ENCODE results near the gene P2RX1.

P2RX1 gene

DNA sequence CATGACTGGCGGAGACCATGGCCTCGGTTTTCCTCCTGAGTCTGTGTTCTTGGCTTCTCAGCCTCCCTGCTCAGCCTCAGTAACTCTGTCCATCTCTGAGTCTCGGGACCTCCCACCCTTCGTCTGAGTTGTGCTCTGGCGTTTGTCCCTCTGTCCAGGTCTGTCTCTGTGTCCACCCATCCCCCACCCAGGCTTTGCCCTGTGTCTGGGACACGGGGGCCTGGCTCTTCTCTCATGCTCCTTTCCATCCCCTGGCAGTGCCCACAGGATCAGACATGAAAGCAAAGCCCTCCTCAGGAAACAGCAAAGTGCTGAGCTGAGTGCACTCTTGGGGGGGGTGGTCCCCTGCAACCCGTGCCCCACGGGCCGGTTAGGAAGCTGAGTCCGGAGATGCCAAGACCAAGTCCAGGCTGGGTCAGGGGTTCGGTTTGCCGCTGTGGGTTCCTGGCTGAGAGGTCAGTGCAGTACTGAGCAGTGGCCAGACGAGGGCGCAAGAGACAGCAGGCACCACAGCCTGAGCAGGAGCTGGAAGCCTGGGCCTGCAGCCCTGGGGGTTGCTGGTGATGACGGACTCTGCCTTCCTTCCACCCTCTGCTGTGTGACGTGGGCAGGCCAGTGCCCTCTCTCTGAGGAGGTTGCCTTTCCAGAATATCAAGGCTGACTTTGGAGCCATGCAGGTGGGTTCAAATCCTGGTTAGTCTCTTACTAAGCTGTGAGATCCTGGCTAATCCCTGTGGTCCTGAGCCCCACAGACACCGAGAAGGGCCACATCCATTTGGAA, 2.5 kb downstream of the P2RX1 start:
- H3K4me3 ChIP-seq (ENCODE audit: low read depth, low read length) = no peak overlapping the region
- H3K4me1 ChIP-seq (ENCODE audit: control insufficient read depth, insufficient read depth, low read length) = no peaks in the 10 kb centered on the region
- no peak overlapping the region for H3K9ac ChIP-seq (ENCODE audit: low read depth, low read length)
- H3K27me3 ChIP-seq (ENCODE audit: control insufficient read depth, insufficient read depth, low read length) = no peaks in the 10 kb centered on the region
- no peaks in the 10 kb centered on the region for H3K9me3 ChIP-seq (ENCODE audit: control insufficient read depth, insufficient read depth, low read length)
- no peak overlapping the region for H3K27ac ChIP-seq (ENCODE audit: low read depth, low read length)
- H3K36me3 ChIP-seq (ENCODE audit: control insufficient read depth, insufficient read depth, low read length) = no peaks in the 10 kb centered on the region

DNA sequence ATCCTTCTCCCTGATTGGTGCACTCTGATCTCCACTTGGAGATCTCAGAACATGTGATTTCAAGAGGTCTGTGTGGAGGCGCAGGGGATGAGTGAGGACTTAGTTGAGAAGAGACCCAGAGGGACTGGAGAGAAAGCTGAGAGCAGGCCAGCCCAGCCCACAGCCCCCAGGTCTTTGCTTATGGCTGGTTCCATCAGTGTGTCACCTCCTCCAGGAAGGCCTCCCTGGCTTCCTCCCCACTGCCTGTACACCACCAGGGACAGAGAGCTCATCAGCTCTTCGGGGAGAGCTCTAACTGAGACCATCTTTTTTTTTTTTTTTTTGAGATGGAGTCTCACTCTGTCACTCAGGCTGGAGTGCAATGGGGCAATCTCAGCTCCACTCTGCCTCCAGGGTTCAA, 3.4 kb downstream of the P2RX1 start:
- Histone ChIP-seq H3K9me3 (ENCODE audit: control insufficient read depth, insufficient read depth, low read length) (no peaks in the 10 kb centered on the region), H3K36me3 (ENCODE audit: control insufficient read depth, insufficient read depth, low read length) (no peaks in the 10 kb centered on the region), H3K9ac (ENCODE audit: low read depth, low read length) (no peak overlapping the region), H3K27me3 (ENCODE audit: control insufficient read depth, insufficient read depth, low read length) (no peaks in the 10 kb centered on the region), H3K4me3 (ENCODE audit: low read depth, low read length) (no peak overlapping the region), H3K4me1 (ENCODE audit: control insufficient read depth, insufficient read depth, low read length) (no peaks in the 10 kb centered on the region), H3K27ac (ENCODE audit: low read depth, low read length) (no peak overlapping the region)

DNA sequence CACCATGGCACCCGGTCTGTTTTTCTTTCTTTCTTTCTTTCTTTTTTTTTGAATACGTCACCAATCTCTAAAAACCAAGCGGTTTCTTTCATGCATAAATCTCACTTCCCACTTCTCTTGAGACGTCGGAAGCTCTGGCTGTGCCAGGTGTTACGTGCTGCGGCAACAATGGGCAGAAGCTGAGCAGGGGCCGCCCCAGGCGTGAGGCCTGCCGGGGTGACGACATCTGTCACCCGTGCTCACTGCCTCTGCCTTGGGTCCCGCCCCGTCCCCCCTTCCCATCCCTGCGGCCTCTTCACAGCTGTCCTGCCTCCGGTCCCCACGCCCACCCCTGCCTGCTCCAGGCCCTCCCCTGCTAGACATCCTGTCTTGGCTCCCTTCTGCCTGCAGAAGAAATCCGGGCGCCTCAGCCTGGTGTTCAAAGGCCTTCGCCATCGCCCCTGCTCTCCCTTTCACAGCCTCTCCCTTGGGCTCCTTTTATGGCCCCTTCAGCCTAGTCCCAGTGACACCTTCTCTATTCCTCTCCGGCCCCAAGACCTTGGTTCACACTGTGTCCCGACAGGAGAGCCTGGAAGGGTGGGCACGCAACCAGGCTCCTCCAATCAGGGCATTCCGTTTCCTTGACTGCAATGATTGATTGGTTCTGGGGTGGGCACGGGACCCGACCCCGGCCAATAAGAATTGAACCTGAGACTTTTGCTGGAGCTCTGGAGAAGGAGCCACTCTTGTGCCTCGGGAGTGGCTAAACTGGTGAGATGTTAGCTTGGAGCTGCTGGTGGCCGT, 4.8 kb downstream of the P2RX1 start:
- Histone ChIP-seq H3K4me1 (ENCODE audit: control insufficient read depth, insufficient read depth, low read length) (peaks cover 3% of the 10 kb centered on the region; the same call in 1 of the 2 replicates), H3K36me3 (ENCODE audit: control insufficient read depth, insufficient read depth, low read length) (no peaks in the 10 kb centered on the region), H3K27ac (ENCODE audit: low read depth, low read length) (no peak overlapping the region), H3K9ac (ENCODE audit: low read depth, low read length) (no peak overlapping the region), H3K4me3 (ENCODE audit: low read depth, low read length) (no peak overlapping the region), H3K9me3 (ENCODE audit: control insufficient read depth, insufficient read depth, low read length) (no peaks in the 10 kb centered on the region), H3K27me3 (ENCODE audit: control insufficient read depth, insufficient read depth, low read length) (no peaks in the 10 kb centered on the region)

DNA sequence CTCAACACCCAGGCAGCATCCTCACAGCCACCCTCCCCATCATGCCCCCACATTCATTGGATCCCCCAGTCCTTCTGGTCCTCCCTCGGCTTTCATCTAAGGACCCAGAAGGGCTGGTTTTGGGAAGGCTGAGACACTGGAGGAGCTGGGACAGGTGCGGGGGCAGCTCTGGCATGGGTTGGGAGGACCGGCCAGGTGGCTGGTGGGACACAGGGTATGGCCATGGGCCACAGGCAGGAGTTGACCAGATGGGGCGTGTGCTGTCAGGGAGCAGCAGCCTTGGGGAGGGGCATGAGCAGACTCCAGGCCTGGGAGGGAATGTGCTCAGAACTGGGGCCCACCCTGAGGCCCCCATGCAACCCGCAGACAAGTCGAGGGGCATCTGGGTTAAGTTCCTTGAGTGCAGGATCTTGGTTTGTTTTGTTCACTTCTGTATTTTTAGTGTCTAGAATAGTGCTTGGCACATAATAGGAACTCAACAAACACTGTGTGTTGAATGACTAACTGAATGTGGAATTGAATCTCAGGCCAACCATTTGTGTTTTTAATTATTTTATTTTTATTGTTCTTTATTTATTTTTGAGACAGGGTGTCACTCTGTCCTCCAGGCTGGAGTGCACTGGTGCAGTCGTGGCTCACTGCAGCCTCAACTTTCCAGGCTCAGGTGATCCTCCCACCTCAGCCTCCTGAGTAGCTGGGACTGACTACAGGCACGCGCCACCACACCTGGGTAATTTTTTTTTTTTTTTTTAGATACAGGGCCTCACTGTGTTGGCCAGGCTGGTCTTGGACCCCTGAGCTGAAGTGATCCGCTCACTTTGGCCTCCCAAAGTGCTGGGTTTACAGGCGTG, 5.6 kb downstream of the P2RX1 start:
- Histone ChIP-seq H3K4me1 (ENCODE audit: control insufficient read depth, insufficient read depth, low read length) (peaks cover 3% of the 10 kb centered on the region; the same call in 1 of the 2 replicates), H3K27ac (ENCODE audit: low read depth, low read length) (no peak overlapping the region), H3K9me3 (ENCODE audit: control insufficient read depth, insufficient read depth, low read length) (no peaks in the 10 kb centered on the region), H3K4me3 (ENCODE audit: low read depth, low read length) (no peak overlapping the region), H3K27me3 (ENCODE audit: control insufficient read depth, insufficient read depth, low read length) (no peaks in the 10 kb centered on the region), H3K36me3 (ENCODE audit: control insufficient read depth, insufficient read depth, low read length) (no peaks in the 10 kb centered on the region), H3K9ac (ENCODE audit: low read depth, low read length) (no peak overlapping the region)

DNA sequence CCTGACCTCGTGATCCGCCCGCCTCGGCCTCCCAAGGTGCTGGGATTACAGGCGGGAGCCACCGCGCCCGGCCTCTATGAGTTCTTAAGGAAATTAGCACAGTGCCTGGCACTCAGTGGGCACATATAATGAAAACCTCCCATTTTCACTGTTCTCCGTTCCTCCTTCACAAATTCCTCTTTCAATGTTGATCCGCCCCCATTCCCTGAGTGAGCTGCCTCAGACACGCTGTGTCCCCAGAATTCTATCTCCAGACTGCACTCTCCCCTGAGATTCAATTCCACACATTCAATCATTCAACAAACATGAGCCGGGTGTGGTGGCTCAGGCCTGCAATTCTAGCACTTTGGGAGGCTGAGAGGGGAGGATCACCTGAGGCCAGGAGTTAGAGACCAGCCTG, 7.0 kb downstream of the P2RX1 start:
- H3K27me3 ChIP-seq (ENCODE audit: control insufficient read depth, insufficient read depth, low read length) = no peaks in the 10 kb centered on the region
- H3K27ac ChIP-seq (ENCODE audit: low read depth, low read length) = no peak overlapping the region
- H3K4me1 ChIP-seq (ENCODE audit: control insufficient read depth, insufficient read depth, low read length) = peaks cover 13% of the 10 kb centered on the region
- no peaks in the 10 kb centered on the region for H3K9me3 ChIP-seq (ENCODE audit: control insufficient read depth, insufficient read depth, low read length)
- H3K4me3 ChIP-seq (ENCODE audit: low read depth, low read length) = no peak overlapping the region
- no peaks in the 10 kb centered on the region for H3K36me3 ChIP-seq (ENCODE audit: control insufficient read depth, insufficient read depth, low read length)
- no peak overlapping the region for H3K9ac ChIP-seq (ENCODE audit: low read depth, low read length)

DNA sequence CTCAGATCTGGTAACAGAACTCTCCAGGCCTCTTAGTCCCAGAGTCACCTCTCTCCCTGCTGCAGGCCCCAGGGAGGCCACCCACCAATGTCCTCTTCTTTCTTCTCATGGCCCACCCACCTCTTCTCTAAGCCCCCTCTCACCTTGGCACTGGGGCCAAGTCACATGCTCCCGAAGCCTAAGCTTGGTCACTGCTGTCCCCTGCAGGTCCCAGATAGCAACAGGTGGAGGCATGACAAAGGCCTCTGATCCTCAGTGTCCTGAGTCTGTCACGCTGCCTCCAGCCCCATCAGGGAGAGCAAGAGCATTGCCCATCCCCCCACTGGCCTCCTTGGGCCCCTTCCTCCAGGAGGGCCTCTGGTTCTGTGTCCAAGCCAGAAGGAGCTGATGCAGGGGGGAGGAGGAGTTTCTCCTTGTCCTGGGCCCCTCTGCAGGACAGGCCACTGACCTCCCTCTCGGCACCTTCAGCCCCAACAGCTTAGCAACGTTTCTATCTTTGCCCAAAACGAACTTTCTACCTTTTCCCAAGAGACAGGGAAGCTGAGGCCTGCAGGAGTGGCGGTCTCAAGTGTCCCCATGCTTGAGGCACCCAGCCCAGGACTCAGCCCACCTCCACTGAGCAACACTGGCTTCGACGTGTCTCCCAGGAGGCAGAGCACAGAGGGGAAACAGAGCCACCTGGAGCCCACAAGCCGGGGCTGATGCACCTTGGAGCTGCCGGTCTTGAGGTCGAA, 8.6 kb downstream of the P2RX1 start:
- H3K36me3 ChIP-seq (ENCODE audit: control insufficient read depth, insufficient read depth, low read length) = no peaks in the 10 kb centered on the region
- H3K9ac ChIP-seq (ENCODE audit: low read depth, low read length) = no peak overlapping the region
- peaks cover 26% of the 10 kb centered on the region for H3K4me1 ChIP-seq (ENCODE audit: control insufficient read depth, insufficient read depth, low read length)

DNA sequence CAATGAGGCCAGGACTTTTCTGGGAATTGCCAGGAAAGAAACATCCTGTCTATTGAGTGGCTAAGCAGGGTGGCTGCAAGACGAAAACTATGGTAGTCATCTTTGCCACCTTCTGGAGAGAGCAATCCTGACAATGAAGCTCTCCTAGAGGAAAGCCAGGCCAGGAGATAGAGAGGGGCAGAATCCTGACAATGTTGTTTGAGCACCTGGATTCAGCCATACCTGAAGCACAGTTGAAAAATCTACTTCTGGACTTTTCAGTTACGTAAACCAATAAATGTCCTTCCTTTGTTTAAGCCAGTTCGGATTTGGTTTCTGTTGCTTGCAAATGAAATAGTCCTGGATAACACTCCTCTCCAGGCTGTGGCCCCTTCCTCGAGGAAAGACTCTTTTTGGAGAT, 9.4 kb downstream of the P2RX1 start:
- no peaks in the 10 kb centered on the region for H3K36me3 ChIP-seq (ENCODE audit: control insufficient read depth, insufficient read depth, low read length)

More for the DNA sequence above, 8.6 kb downstream of the P2RX1 start:
- Histone ChIP-seq H3K4me3 (ENCODE audit: low read depth, low read length) (no peak overlapping the region), H3K27ac (ENCODE audit: low read depth, low read length) (no peak overlapping the region), H3K27me3 (ENCODE audit: control insufficient read depth, insufficient read depth, low read length) (no peaks in the 10 kb centered on the region), H3K9me3 (ENCODE audit: control insufficient read depth, insufficient read depth, low read length) (no peaks in the 10 kb centered on the region)

DNA sequence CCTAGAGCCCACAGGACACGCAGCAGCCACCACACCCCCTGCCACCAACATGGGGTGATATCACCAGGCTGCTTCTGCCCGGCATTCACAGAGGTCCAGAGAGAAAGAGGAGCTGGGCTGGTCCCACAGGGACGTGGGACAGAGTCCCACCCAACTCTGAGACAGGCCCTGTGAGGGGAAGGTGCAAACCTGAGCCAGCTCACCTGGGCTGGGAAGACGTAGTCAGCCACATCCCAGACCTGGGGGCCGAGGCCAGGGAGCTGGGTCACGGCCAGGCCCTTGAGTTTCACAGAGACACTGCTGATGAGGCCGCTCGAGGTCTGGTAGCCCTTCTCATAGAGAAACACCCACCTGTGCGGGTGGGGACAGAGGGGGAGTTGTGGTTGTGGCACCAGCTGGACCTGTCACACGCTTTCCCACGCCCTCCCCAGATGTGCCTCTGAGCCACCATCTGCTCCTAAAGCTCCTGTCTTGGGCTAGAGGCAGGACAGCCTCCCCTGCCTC, 11.2 kb downstream of the P2RX1 start:
- Histone ChIP-seq H3K9ac (ENCODE audit: low read depth, low read length) (no peak overlapping the region), H3K4me1 (ENCODE audit: control insufficient read depth, insufficient read depth, low read length) (peaks cover 26% of the 10 kb centered on the region), H3K27ac (ENCODE audit: low read depth, low read length) (no peak overlapping the region), H3K36me3 (ENCODE audit: control insufficient read depth, insufficient read depth, low read length) (no peaks in the 10 kb centered on the region), H3K27me3 (ENCODE audit: control insufficient read depth, insufficient read depth, low read length) (no peaks in the 10 kb centered on the region), H3K9me3 (ENCODE audit: control insufficient read depth, insufficient read depth, low read length) (no peaks in the 10 kb centered on the region), H3K4me3 (ENCODE audit: low read depth, low read length) (no peak overlapping the region)

More for the DNA sequence above, 9.4 kb downstream of the P2RX1 start:
- Histone ChIP-seq H3K4me1 (ENCODE audit: control insufficient read depth, insufficient read depth, low read length) (peaks cover 26% of the 10 kb centered on the region), H3K9ac (ENCODE audit: low read depth, low read length) (no peak overlapping the region), H3K4me3 (ENCODE audit: low read depth, low read length) (no peak overlapping the region), H3K27ac (ENCODE audit: low read depth, low read length) (no peak overlapping the region), H3K9me3 (ENCODE audit: control insufficient read depth, insufficient read depth, low read length) (no peaks in the 10 kb centered on the region), H3K27me3 (ENCODE audit: control insufficient read depth, insufficient read depth, low read length) (no peaks in the 10 kb centered on the region)

DNA sequence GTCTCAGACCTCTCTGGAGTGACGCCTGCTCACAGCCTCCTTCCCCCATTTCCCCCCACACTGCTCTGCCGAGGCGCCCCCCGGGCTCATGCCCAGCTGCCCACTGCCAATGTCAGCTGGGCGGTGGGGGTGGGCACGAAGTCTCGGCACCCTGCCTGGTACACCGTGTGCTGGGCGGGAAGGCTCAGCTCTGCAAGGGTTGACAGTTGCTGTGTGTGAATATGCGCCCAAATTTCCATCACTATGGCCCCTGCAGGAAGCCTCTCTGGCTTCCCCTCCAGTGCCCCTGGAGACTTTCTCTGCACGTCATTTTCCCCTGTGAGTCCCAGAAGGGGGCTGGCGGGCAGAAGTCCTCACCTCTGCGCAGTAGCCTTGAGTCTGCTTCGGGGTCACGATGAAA, 11.8 kb downstream of the P2RX1 start:
- Histone ChIP-seq H3K27me3 (ENCODE audit: control insufficient read depth, insufficient read depth, low read length) (no peaks in the 10 kb centered on the region), H3K36me3 (ENCODE audit: control insufficient read depth, insufficient read depth, low read length) (no peaks in the 10 kb centered on the region), H3K4me3 (ENCODE audit: low read depth, low read length) (no peak overlapping the region), H3K27ac (ENCODE audit: low read depth, low read length) (no peak overlapping the region), H3K9ac (ENCODE audit: low read depth, low read length) (no peak overlapping the region), H3K9me3 (ENCODE audit: control insufficient read depth, insufficient read depth, low read length) (no peaks in the 10 kb centered on the region), H3K4me1 (ENCODE audit: control insufficient read depth, insufficient read depth, low read length) (peaks cover 26% of the 10 kb centered on the region)

DNA sequence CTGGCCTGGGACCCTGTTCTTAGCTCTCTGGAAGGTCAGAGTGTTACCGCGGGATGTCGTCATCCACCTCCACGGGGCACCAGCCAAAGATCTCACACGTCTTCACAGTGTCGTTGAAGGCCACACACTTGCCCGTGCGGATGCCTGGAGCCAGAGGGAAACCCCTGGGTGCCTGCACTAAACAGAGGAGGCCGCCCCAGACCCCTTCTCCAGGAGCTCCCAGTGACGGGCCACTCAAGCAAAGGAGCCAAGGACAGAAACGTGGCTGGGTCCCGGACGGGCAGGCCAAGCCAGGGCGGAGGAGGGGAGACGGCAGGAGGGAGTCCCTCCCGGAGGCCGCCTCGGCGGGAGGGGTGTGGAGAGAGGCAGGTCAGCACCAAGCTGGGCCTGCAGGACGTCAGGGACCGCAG, 12.4 kb downstream of the P2RX1 start:
- peaks cover 26% of the 10 kb centered on the region for H3K4me1 ChIP-seq (ENCODE audit: control insufficient read depth, insufficient read depth, low read length)
- no peak overlapping the region for H3K27ac ChIP-seq (ENCODE audit: low read depth, low read length)
- no peak overlapping the region for H3K9ac ChIP-seq (ENCODE audit: low read depth, low read length)
- H3K9me3 ChIP-seq (ENCODE audit: control insufficient read depth, insufficient read depth, low read length) = no peaks in the 10 kb centered on the region
- H3K36me3 ChIP-seq (ENCODE audit: control insufficient read depth, insufficient read depth, low read length) = no peaks in the 10 kb centered on the region
- no peak overlapping the region for H3K4me3 ChIP-seq (ENCODE audit: low read depth, low read length)
- no peaks in the 10 kb centered on the region for H3K27me3 ChIP-seq (ENCODE audit: control insufficient read depth, insufficient read depth, low read length)
